ENCODE data around the gene LAMB2. TPM values are rescaled to one million over a fixed set of nuclear protein-coding genes. Genes with fewer than 3 reads are reported as not detected.

LAMB2 gene
- total RNA-seq, 1 experiment from 2014 or later, result 118 TPM

- H3K9me3 Mint-ChIP-seq, result no peaks in the 10 kb centered on the region
- ChIA-PET POLR2A (interaction anchor here (0.5 to 1.5 kb wide), 9 partner anchors 13 to 477 kb away, joined by 3 to 9 read pairs (median 5); partner anchors contain the start of genes IMPDH2, KLHDC8B, QRICH1 and USP19), CTCF (interaction anchor here (0.6 to 3.4 kb wide), 11 partner anchors 13 to 393 kb away, joined by 3 to 36 read pairs (median 4); partner anchors contain the start of genes KLHDC8B, NDUFAF3, QRICH1 and USP19)
- peak; percentile 72 for ATAC-seq
- peaks cover 5% of the 10 kb centered on the region for H3K27me3 Mint-ChIP-seq (ENCODE audit: low read depth)
- peak overlapping the region; percentile 89 for H3K27ac Mint-ChIP-seq
- peaks cover 12% of the 10 kb centered on the region for H3K4me1 Mint-ChIP-seq
- peak overlapping the region; percentile 89 for H3K4me3 Mint-ChIP-seq
- H3K36me3 Mint-ChIP-seq, result no peaks in the 10 kb centered on the region
- peak; percentile 81 for DNase-seq (ENCODE audit: low spot score)
- peak; percentile 50 for TF ChIP-seq SP1 (CRISPR knock-in tag; conservative IDR thresholded peaks at IDR 0.05)
- TF ChIP-seq TEAD1 (CRISPR knock-in tag; IDR thresholded peaks at IDR 0.05), result no peak; the same call in 1 of the 2 replicates
- no peak for TF ChIP-seq CBFB (CRISPR knock-in tag; IDR thresholded peaks at IDR 0.05; ENCODE audit: low read depth)
- no peak for TF ChIP-seq CREM (CRISPR knock-in tag; IDR thresholded peaks at IDR 0.05)
- TF ChIP-seq MAX (CRISPR knock-in tag; IDR thresholded peaks at IDR 0.05), result no peak
- no peak for TF ChIP-seq E2F1 (CRISPR knock-in tag; IDR thresholded peaks at IDR 0.05)
- no peak for TF ChIP-seq ZNF671 (CRISPR knock-in tag; IDR thresholded peaks at IDR 0.05)
- TF ChIP-seq ZNF532 (CRISPR knock-in tag; IDR thresholded peaks at IDR 0.05; ENCODE audit: borderline replicate concordance), result no peak
- no peak for TF ChIP-seq TP53 (CRISPR knock-in tag; IDR thresholded peaks at IDR 0.05)
- TF ChIP-seq HMGXB4 (CRISPR knock-in tag; IDR thresholded peaks at IDR 0.05), result no peak; the same call in 1 of the 2 replicates
- TF ChIP-seq TEAD4 (CRISPR knock-in tag; IDR thresholded peaks at IDR 0.05), result no peak
- TF ChIP-seq CTCF (IDR thresholded peaks at IDR 0.05), result no peak
- TF ChIP-seq ZNF416 (CRISPR knock-in tag; IDR thresholded peaks at IDR 0.05), result no peak
- TF ChIP-seq MLX (CRISPR knock-in tag; IDR thresholded peaks at IDR 0.05), result no peak
- no peak for TF ChIP-seq SMAD4 (CRISPR knock-in tag; IDR thresholded peaks at IDR 0.05)
- TF ChIP-seq E2F4 (CRISPR knock-in tag; IDR thresholded peaks at IDR 0.05; ENCODE audit: borderline replicate concordance, low read depth), result no peak
- TF ChIP-seq ELF4 (CRISPR knock-in tag; IDR thresholded peaks at IDR 0.05; ENCODE audit: low read depth), result no peak
- peak; percentile 97 for TF ChIP-seq PRDM15 (CRISPR knock-in tag; IDR thresholded peaks at IDR 0.05)
Measured at GRCh38 chr3:49133226-49133951, 539 bp upstream of the LAMB2 start.
